HG03439 (cell line): Measurements from ENCODE around the gene COL3A1.

Experiments
- ATAC-seq: cut with Tn5 transposase; IDR thresholded peaks from one replicate; pipeline ENCODE4 v1.9.1; 2021; ENCODE audit warnings: mild to moderate bottlenecking, moderate library complexity; ENCODE audit not compliant: unreplicated experiment

Gene COL3A1

DNA sequence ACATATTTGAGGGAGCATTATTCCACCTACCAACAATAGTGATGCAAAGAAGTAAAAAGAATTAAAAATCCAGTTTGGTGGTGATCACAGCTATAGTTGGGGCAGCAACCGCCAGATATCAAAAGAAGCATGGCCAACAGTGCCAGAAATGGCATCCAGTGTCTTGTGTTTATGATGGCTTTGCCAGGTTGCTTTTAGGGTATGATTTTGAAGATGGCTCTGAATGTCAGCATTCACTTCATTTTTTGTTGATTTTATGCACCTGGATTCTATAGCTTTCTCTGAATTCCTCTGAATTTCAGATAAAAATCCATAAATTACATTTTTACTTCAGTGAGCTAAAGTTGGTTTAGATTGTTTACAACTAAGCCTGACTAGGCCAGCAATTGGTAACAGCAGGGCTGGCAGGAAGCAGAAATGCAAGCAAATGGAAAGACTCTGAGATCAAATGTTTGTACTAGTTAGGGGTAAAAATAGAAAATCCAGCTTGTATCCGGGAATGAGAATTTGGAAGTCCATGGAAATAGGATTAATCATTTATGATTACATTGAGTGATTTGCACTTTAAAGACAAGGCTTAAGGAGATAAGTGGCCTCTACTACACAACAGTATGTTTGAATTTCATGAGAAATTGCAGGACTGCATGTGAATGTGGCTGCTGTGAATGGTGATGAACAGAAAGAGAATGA is 40.4 kb downstream of the COL3A1 start:
- ATAC-seq = no peak

DNA sequence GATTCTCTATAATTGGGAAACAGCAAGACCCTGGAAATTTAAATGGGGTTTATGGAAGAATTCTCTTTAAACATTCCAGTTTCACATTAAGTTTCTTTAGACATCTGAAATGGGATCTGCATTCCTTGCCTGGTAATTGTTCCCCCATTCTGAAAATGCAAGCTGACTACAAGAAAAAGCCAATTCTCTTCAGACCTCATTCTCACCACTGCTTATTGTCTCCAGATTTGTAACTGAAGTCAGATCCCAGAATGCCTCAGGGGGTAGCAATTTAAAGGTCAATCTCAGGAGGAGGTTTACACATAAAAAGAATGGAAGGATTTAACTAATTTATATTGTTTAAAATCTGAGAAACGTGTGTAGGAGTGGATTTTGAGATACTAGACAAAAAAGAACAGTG is 41.2 kb downstream of the COL3A1 start:
- ATAC-seq = no peak

DNA sequence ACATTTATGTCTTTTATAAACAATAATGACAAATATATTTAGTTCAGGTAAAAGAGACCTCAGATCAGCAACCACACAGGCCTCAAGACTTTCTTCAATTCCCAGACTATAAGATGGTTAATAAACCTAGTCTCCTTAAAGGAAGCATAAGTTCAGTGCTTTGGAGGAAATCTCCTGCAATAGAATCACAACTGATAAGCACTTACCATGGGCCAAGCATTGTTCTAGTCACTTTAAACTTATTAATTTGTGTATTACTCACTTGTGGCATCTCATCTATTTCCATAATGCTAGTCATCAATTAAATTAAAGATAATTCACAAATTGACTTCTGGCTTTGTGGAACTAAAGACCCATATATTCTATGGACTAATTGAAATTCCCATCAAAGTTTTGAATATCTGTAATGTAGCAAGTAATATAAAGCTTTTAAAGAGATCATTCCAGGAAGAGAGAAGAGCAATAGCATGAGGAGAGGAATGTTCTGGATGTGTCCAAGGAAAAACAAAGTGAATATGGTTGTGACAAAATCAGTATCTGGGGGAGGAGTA is 42.2 kb downstream of the COL3A1 start:
- no peak for ATAC-seq

DNA sequence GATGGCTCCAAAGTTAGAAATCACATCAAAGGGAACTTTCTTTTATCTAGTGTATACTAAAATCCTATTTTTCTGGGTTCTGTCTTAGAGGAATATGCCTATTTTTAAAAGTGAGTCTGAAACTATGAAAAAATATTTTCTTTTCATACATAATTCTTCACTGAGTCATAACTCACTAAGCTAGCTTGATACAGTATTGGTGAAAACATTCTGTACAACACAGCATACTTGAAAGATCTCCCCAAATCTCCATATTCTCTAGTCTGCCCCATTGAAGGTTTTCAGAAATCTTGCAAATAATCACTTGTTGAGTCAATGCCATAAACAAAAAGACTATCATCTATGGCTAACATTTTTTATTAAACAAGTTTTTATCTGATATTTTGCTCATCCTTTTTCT is 44.5 kb downstream of the COL3A1 start:
- no peak for ATAC-seq

DNA sequence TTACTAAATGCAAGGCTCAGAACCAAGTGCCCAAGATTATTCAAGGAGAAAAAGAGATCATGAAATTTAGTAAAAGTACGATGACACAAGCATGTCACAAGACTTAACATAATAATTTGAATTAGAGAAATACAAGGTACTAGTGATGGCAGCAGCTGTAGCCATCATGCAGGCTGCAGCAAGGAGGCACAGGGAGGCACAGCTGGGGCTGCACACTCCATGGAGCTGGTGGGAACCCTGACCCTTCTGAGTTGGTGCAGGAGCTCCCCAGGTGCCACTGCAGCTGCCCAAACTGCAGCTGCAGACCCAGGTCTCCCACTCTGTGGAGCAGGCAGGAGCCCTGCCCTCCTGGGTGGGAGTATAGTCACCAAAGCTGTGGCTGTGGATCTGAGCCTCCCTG is 46.0 kb downstream of the COL3A1 start:
- no peak for ATAC-seq

DNA sequence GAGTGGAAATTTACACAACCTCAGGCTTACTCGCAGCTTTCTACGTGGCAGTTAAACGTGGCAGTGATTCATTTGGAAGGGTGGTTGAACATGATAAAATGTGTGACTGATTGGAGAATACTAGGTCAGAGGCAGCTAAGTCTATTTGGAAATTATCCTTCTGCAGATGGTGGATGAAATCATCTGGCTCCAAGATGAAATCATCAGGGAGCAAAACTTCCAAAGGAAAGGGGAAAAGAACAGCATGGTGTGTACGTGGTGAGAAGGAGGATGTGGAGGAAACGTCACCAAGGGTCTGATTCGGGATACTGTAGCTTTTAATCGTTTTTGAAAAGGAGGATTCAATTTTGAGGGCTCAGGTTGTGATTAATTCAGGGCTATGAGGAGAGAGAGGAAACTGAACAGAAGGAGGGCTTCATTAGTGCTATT is 47.9 kb downstream of the COL3A1 start:
- ATAC-seq = no peak

DNA sequence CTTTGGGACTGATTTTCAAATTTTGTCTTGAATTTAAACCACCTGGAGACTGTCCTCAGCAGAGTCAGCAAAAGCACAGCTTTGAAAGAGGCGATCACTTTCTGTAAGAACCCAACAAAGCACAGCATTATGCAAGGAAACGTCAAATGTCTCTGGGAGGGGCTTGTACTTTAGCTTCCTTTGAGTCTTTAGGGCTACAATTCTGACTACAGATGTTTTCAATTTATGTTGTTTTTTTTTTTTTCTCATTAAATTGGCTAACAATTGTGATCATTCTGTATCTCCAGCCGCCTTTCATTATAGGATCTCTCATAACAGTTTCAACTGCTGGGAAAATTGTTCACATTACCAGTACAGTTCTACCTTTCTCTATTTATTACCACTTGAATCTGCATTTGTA is 48.3 kb downstream of the COL3A1 start:
- no peak for ATAC-seq

DNA sequence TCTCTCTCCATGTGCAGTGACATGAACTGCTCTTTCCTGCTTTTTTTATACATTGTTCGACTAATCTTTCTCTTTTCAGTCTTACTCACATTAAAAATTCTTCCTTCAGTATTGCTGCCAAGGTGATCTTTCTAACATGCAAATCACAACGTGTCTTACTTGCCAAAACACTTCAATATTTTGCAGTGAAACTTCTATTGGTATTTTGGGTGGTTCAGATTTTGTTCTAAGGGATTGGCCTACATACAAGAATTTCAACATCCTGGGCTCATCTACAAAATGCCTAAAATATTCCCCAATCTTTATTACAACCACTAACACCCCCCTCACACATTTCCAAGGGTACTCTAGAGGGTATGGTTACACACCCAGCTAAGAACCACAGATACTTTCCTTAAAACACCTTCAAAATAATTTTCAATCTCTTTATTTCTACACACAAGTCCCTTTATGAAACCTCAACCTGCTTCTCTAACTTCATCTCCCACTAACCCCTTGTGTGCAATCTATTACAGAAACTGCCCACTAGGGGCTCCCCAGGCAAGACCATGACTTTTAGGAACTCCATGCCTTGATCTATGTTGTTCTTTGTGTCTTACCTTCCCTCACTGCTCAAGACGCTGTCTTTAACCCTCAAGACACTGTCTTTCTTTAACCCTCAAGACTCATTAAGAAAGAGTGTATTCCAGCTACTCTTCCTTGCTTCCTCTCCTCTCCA is 50.9 kb downstream of the COL3A1 start:
- ATAC-seq = no peak

DNA sequence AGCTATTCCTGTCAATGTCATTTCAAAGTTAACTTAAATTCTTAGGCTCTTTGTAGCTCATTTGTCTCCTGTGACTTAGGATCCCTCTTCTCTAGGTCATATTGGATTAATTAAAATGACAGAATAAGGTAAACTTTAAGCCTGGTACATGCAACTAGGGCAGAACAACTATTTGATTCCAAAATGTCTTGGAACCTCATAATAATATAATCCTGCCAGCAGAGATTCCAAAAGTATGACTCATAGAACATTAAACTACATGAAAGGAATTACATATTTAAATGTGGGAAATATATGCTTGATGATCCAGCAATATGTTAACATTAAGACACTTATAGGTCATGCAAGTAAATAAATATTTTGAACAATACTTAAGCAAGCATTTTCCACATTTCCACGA is 63.3 kb downstream of the COL3A1 start:
- no peak for ATAC-seq

DNA sequence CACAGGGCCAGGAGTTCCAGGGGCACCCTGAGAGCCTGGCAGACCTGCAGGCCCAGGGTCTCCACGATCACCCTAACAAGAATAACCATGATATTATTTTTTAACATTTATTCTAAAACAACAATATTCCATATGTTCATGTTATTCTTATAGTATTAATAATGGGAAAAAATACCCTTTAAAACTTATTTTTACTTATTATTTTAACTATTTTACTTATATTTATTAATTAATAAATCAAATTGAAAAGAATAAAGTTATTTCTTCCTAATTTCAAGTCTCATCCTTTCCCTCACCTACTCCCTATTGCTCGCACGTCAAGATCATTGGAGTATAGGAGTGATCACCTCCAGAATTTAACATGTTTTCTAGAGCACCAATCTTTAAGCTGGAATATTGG is 71.7 kb downstream of the COL3A1 start:
- no peak for ATAC-seq

DNA sequence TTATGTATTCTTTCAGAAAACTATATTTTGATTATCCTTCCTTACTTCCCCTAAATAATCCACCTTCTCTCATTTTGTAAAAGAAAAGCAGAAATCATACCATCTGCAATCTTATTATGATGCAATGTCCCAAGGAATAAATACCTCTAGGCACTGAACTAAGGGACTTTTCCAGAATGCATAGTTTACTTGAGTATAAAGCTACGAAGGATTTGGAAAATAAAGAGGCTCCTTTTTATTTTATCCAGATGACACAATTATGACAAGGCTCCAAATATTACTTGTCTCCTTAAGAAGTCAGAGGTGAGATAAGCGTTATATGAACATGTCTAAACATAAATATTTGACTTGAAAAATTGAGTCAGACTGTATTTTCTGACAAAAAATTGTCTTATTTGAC is 72.1 kb downstream of the COL3A1 start:
- ATAC-seq = no peak

DNA sequence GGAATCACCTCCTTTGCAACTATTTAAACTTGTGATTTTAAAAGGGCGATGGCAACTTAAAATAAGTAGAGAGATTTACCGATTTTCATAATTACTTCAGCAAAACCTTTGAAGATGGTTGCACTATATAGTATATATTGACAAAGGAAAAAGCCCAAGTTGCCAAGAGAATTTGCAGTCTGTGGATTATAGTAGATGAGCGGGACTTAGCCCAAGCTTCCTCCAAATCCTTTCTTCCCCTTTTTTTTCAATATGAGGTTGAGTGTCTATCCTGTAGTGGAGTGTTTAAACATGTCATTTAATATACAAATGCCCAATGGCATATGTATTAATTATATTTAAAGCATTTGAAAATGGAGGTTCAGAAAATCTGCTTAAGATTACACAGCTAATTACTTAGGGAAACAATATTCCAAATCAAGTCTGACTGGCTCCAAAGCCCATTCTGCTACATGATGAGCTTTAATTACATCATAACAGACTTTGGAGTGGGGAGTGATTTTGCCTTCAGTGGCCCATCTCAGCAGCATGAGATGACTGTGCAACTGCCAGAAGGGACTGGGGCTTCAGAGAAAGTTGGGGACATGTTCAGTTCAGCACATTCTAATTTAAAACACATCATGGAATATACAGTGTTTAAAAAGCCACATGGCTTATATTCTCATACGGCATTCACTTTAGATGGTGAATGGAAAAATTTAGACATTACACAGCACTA is 73.2 kb downstream of the COL3A1 start:
- no peak for ATAC-seq

DNA sequence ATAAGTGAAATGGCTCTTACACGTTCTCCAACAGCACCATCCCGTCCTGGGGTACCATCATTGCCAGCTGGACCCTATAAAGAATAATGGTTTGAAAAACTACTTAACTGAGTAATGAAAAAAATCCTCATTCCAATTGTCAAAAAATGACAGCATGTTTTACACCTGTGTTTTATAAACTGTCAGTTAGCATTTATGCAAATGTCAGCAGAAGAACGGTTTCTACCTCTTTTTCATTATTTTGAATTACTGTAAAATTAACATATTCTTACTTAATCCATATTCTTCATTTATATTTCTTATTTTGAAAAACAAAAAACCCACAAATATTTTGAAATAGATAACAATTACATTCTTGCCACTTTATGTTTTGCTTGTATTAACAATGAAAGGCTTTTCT is 74.0 kb downstream of the COL3A1 start:
- no peak for ATAC-seq

DNA sequence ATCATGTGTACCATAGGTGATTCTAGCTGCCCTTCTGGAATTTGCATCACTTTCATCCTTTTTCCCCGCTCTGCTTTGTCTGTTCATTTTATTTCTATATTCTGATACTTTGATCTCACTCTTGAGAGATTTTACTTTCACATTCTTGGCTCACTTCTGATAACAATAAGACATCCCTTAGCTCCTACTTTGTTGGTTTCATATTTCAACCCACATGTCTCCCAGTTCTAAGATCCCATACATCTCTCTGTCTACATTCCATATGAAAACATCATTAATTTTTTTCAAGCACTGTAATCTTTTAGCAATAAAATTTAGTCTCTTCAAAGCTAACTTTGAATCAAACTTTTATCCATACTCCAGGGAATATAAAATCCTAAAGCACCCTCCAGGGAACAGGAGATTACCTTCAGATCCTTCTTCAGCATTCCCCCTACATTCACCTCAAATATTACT is 75.6 kb downstream of the COL3A1 start:
- no peak for ATAC-seq

DNA sequence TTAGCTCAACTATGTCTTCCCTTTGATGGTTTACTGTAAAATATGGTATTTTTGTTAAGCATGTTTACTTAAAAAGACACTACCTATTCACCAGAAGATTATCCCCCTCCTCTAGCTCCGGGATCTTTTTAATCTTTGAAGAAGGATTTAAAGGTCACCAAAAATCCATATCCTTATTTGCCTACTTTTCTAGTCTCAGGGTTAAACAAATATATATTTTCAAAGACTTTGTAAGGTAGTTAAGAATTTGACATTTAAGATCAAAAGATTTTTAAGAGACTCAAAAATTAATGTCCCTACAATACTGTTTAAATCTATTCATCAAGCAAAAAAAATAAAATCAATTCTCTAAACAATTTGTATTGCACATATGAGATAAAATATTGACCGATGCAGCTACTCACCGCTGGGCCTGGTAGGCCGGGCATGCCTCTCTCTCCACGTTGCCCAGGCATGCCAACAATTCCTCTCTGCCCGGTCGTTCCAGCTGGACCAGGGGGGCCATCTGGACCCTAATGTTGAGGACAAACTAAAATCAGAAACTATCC is 76.1 kb downstream of the COL3A1 start:
- ATAC-seq = no peak

DNA sequence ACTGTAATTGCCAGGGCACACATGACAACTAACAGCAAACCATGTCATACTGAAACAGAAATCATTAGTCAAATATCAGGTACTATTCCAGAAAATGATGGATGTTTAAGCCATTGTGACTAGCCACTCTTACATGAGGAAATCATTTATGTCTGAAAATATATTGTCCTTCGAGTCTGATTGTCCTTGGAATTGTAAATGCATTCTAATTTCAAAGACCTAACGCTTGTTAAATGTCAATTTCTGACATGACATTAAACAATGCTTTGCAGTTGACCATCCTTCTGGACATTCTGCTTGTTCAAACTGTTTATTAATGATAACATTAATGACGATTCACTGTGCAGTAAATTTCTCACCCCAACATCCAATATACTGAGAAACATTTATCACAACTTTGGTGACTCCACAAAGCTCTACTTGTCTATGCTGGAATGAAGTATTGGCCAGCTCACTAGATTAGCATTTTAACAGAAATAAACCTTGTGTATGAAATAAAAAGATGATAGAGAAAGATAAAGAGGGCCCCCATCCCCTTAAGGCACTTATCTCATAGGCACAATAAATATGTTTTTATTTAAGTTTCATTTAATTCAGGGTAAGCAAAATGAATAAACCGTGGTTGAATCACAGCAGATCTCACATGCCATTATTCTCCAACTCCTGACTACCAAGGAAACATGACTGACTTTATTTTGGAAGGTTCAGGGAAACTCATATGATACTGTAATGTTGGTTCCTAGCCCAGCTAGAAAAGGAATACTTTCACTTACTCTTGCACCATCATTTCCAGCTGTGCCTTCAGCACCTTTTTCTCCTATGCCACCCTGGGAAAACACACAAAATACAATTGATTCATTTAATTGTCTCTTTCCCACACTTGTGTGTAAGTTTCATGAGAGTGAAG is 82.3 kb downstream of the COL3A1 start:
- ATAC-seq = no peak

DNA sequence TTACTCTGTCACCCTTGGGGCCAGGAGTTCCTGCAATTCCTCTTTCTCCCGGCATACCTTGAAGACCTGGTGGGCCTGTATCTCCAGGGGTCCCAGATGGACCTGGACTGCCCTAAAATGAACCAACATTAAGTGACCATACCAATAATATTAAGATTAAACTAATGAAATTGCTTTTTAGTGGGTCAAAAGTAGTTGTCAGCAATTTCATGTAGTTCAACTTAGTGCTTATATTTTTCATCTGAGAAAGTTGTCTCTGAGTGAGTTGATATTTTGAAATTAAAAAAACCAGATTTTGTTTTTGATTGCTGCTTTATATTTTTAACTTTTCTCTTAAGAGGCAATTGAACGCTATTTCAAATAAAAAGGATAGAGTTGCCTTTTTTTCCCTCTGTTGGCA is 83.1 kb downstream of the COL3A1 start:
- no peak for ATAC-seq

DNA sequence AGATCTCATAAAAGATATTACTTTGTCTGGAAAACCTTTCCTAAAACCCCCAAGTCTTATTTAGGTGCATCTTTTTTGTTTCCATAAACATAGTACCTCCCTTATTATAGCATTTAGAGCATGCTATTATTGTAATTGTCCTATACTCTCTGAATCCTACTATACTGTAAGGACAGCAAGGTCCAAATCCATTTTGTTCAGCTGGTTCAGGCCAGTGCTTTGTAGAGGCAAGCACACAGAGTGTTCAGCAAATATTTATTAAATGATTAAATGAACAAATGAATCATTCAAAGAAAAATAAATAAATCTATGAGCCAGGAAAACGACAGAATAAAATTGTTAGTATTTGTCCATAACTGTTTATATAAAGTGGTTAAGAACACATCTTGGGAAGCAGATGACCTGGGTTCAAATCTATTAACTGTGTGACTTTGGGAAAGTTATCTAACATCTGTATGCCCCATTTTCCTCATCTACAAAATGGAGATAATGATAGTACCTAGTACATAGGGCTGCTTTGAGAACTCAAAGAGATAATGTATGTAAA is 86.0 kb downstream of the COL3A1 start:
- ATAC-seq = no peak
